Measurements from ENCODE around the gene NSDHL. TPM values are rescaled to one million over a fixed set of nuclear protein-coding genes. Genes with fewer than 3 reads are reported as not detected.
"Not testable (repeated sequence)": the region's sequence is repeated elsewhere in the genome, so short reads cannot be mapped to it uniquely, and the experiment has no call there.

The NSDHL gene
- total and polyA plus RNA-seq, 12 donors = 7.1 to 228 (median 23.4) TPM

GRCh38 chrX:152831391-152831790 lies 528 bp downstream of the NSDHL start:
- Histone ChIP-seq H3K27ac (peak overlapping the region in 4 of 5 donors; percentile 61 to 90 (median 70)), H3K36me3 (replicated peaks in 1 of 2) (no peaks in the 10 kb centered on the region), H3K9me3 (replicated peaks in 1 of 3) (no peaks in the 10 kb centered on the region), H3K4me1 (replicated peaks in 1 of 2) (peaks cover 0 to 15% of the 10 kb centered on the region in 2 donors), H3K27me3 (no peaks in the 10 kb centered on the region), H3K4me3 (peak overlapping the region in 3 of 4 donors; percentile 40 to 63 (median 45))
- TF ChIP-seq POLR2A (IDR thresholded peaks at IDR 0.05) (no peak), CTCF (IDR thresholded peaks at IDR 0.05) (no peak)
- intact Hi-C loops (cut with DNase I) = no loop called here
- 1 to 39% (median 20%) methylated on average over 6 to 10 of the region's 10 CpGs for WGBS, 4 donors
- DNase-seq = no peak

GRCh38 chrX:152832520-152832919 lies 1.7 kb downstream of the NSDHL start:
- H3K9me3 ChIP-seq (replicated peaks in 1 of 3) = no peaks in the 10 kb centered on the region
- no peaks in the 10 kb centered on the region for H3K27me3 ChIP-seq
- H3K4me3 ChIP-seq = no peak overlapping the region
- H3K36me3 ChIP-seq (replicated peaks in 1 of 2) = no peaks in the 10 kb centered on the region
- H3K4me1 ChIP-seq (replicated peaks in 1 of 2) = peaks cover 0 to 15% of the 10 kb centered on the region in 2 donors
- 79 to 90% (median 84%) methylated on average over 5 of the region's 5 CpGs for WGBS, 4 donors
- H3K27ac ChIP-seq = no peak overlapping the region
- TF ChIP-seq POLR2A (IDR thresholded peaks at IDR 0.05) (no peak), CTCF (IDR thresholded peaks at IDR 0.05) (no peak)
- DNase-seq = no peak
- intact Hi-C loops (cut with DNase I) = no loop called here

- intact Hi-C loops (cut with DNase I) = no loop called here
- peaks cover 0 to 15% of the 10 kb centered on the region in 2 donors for H3K4me1 ChIP-seq (replicated peaks in 1 of 2)
- H3K9me3 ChIP-seq (replicated peaks in 1 of 3) = no peaks in the 10 kb centered on the region
- TF ChIP-seq POLR2A (IDR thresholded peaks at IDR 0.05) (no peak), CTCF (IDR thresholded peaks at IDR 0.05) (no peak)
- no peak overlapping the region for H3K4me3 ChIP-seq
- no peaks in the 10 kb centered on the region for H3K27me3 ChIP-seq
- peak overlapping the region in 2 of 5 donors; percentile 12 to 29 for H3K27ac ChIP-seq
- H3K36me3 ChIP-seq (replicated peaks in 1 of 2) = no peaks in the 10 kb centered on the region
- DNase-seq = peak in 6 of 7 donors; percentile 38 to 74 (median 48)
- WGBS, 4 donors = 46 to 82% (median 61%) methylated on average over 3 to 4 of the region's 4 CpGs
Observed at GRCh38 chrX:152833378-152833777, 2.5 kb downstream of the NSDHL start.

- intact Hi-C loops (cut with DNase I); H3K9me3 ChIP-seq (replicated peaks in 1 of 3); H3K4me3 ChIP-seq; DNase-seq; H3K36me3 ChIP-seq (replicated peaks in 1 of 2); H3K27ac ChIP-seq; H3K27me3 ChIP-seq: not testable (repeated sequence)
- 82 to 100% (median 86%) methylated on average over 1 of the region's 1 CpG; no CpG with 5 or more reads in 1 of the 4 donors for WGBS, 4 donors
- peaks cover 0 to 11% of the 10 kb centered on the region in 2 donors for H3K4me1 ChIP-seq (replicated peaks in 1 of 2)
Observed at GRCh38 chrX:152835470-152835869, 4.6 kb downstream of the NSDHL start.

GRCh38 chrX:152842772-152843338 lies 12.0 kb downstream of the NSDHL start:
- no peaks in the 10 kb centered on the region for H3K9me3 ChIP-seq (replicated peaks in 1 of 3)
- intact Hi-C loops (cut with DNase I) = no loop called here
- peaks cover 0 to 4% of the 10 kb centered on the region in 2 donors for H3K4me1 ChIP-seq (replicated peaks in 1 of 2)
- TF ChIP-seq CTCF (IDR thresholded peaks at IDR 0.05) (no peak), POLR2A (IDR thresholded peaks at IDR 0.05) (no peak)
- H3K4me3 ChIP-seq = no peak overlapping the region
- H3K27me3 ChIP-seq = no peaks in the 10 kb centered on the region
- no peaks in the 10 kb centered on the region for H3K36me3 ChIP-seq (replicated peaks in 1 of 2)
- DNase-seq = no peak
- WGBS, 4 donors = 88 to 94% (median 91%) methylated on average over 10 of the region's 10 CpGs
- H3K27ac ChIP-seq = no peak overlapping the region
